ENCODE measurements around the gene PIMREG.
"Not testable (repeated sequence)": the region's sequence is repeated elsewhere in the genome, so short reads cannot be mapped to it uniquely, and the experiment has no call there.

GRCh38 chr17:6482796-6483195, 38.5 kb downstream of the PIMREG start:
- not testable (repeated sequence) for TF ChIP-seq CTCF (IDR thresholded peaks at IDR 0.05); POLR2AphosphoS5 (IDR thresholded peaks at IDR 0.05; ENCODE audit: low read depth, low read length); REST (IDR thresholded peaks at IDR 0.05; ENCODE audit: insufficient read depth in 1 of 2, low read depth in 2 of 2, low read length in 1 of 2)
